AG20443 (cell line): ENCODE measurements around the gene DEFB108B.
"Not testable (repeated sequence)": the region's sequence is repeated elsewhere in the genome, so short reads cannot be mapped to it uniquely, and the experiment has no call there.

Experiments
- DNase-seq: peaks from one replicate; pipeline ENCODE4 v3.0.0; 2012; ENCODE audit warnings: low spot score, mixed read lengths

DEFB108B gene

GRCh38 chr11:71813481-71814355, 19.3 kb upstream of the DEFB108B start:
- DNase-seq, result peak; percentile 84

GRCh38 chr11:71821539-71821938, 11.5 kb upstream of the DEFB108B start:
- DNase-seq, result not testable (repeated sequence)

GRCh38 chr11:71829247-71829646, 3.8 kb upstream of the DEFB108B start:
- DNase-seq, result not testable (repeated sequence)

- DNase-seq, result not testable (repeated sequence)
Observed at GRCh38 chr11:71829686-71830085, 3.3 kb upstream of the DEFB108B start.

- DNase-seq, result not testable (repeated sequence)
Observed at GRCh38 chr11:71842720-71843119, 9.7 kb downstream of the DEFB108B start.

GRCh38 chr11:71843355-71843754, 10.4 kb downstream of the DEFB108B start:
- not testable (repeated sequence) for DNase-seq

- no peak for DNase-seq
Observed at GRCh38 chr11:71843858-71844257, 10.9 kb downstream of the DEFB108B start.

- not testable (repeated sequence) for DNase-seq
Observed at GRCh38 chr11:71853895-71854294, 20.9 kb downstream of the DEFB108B start.

- not testable (repeated sequence) for DNase-seq
Observed at GRCh38 chr11:71855880-71856279, 22.9 kb downstream of the DEFB108B start.

GRCh38 chr11:71860835-71861234, 27.8 kb downstream of the DEFB108B start:
- not testable (repeated sequence) for DNase-seq

GRCh38 chr11:71863978-71864627, 31.1 kb downstream of the DEFB108B start:
- DNase-seq, result not testable (repeated sequence)

GRCh38 chr11:71867209-71867608, 34.2 kb downstream of the DEFB108B start:
- DNase-seq, result not testable (repeated sequence)

- not testable (repeated sequence) for DNase-seq
Observed at GRCh38 chr11:71869931-71870330, 36.9 kb downstream of the DEFB108B start.

- not testable (repeated sequence) for DNase-seq
Observed at GRCh38 chr11:71870661-71871060, 37.7 kb downstream of the DEFB108B start.

- not testable (repeated sequence) for DNase-seq
Observed at GRCh38 chr11:71876262-71876661, 43.3 kb downstream of the DEFB108B start.

- DNase-seq, result not testable (repeated sequence)
Observed at GRCh38 chr11:71878059-71878458, 45.1 kb downstream of the DEFB108B start, which contains the start of gene DEFB131B. DEFB131B (plus strand) TSS chr11:71878453; CDS start chr11:71878453, 0 bp downstream.

GRCh38 chr11:71885806-71886205, 52.8 kb downstream of the DEFB108B start:
- not testable (repeated sequence) for DNase-seq
